Fibroblast of lung (primary cell): ENCODE data around the gene MYO1E.

Source experiments
- EZH2 ChIP-seq: IDR thresholded peaks from 2 replicates; pipeline ENCODE4 v1.5.1; 2012; ENCODE audit warnings: low read length, control low read depth, mild to moderate bottlenecking; ENCODE audit errors: missing control alignments
- TF ChIP-seq, protein P1 (sequence below), 2 donors: IDR thresholded peaks in 1 of 2; conservative IDR thresholded peaks in 1 of 2; 1 replicate in 1 of 2; 2 replicates in 1 of 2; pipeline ENCODE4 v1.5.1; 2011 to 2012; ENCODE audit warnings: low read length in 2 of 2, control low read depth in 1 of 2, inconsistent platforms in 1 of 2, low read depth in 1 of 2, mild to moderate bottlenecking in 1 of 2

DNA sequence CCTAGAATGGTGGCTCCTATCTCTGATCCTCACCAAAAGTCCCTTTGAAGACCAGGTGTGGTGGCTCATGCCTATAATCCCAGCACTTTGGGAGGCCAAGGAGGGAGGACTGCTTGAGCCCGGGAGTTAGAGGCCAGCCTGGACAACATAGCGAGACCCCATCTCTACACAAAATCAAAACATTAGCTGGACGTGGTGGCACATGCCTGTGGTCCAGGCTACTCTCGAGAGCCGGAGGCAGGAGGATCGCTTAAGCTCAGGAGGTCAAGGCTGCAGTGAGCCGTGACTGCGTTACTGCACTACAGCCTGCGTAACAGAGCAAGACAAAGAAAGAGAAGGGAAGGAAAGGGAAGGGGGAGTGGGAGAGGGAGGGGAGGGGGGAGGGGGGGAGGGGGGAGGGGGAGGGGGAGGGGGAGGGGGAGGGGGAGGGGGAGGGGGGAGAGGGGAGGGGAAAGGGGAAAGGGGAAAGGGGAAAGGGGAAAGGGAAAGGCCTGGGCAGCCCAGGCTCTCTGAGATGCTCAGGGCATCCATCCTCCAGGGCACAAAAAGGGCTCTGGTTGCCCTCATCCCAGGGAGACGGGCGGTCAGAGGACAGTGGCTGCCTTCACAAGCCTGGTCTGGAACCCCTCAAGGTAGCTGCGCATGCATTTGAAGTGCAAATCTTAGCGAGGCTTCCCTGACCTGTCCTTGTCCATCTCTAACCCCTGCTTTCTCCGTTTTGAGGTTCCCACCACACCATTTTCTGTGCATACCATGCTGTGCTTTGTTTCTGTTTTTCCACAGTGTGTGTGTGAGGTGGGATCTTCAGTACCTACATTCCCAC is 89.9 kb downstream of the MYO1E start:
- TF ChIP-seq, protein P1, sequence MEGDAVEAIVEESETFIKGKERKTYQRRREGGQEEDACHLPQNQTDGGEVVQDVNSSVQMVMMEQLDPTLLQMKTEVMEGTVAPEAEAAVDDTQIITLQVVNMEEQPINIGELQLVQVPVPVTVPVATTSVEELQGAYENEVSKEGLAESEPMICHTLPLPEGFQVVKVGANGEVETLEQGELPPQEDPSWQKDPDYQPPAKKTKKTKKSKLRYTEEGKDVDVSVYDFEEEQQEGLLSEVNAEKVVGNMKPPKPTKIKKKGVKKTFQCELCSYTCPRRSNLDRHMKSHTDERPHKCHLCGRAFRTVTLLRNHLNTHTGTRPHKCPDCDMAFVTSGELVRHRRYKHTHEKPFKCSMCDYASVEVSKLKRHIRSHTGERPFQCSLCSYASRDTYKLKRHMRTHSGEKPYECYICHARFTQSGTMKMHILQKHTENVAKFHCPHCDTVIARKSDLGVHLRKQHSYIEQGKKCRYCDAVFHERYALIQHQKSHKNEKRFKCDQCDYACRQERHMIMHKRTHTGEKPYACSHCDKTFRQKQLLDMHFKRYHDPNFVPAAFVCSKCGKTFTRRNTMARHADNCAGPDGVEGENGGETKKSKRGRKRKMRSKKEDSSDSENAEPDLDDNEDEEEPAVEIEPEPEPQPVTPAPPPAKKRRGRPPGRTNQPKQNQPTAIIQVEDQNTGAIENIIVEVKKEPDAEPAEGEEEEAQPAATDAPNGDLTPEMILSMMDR (conservative IDR thresholded peaks at IDR 0.05 in 1 of 2, IDR thresholded peaks at IDR 0.05 in 1 of 2; ENCODE audit: low read depth in 1 of 2, low read length in 2 of 2), result no peak
- TF ChIP-seq EZH2, result no peak
